H9 (cell line): ENCODE data around the gene CD72. TPM values are rescaled to one million over a fixed set of nuclear protein-coding genes. Genes with fewer than 3 reads are reported as not detected.
"Not testable (repeated sequence)": the region's sequence is repeated elsewhere in the genome, so short reads cannot be mapped to it uniquely, and the experiment has no call there.

Experiments used
- DNase-seq: peaks from one replicate; pipeline ENCODE4 v3.0.0-alpha.2; 2017
- H2AFZ ChIP-seq: one replicate; pipeline ENCODE4 v1.6.1; 2013; ENCODE audit warnings: mild to moderate bottlenecking, low read length, control low read depth, moderate library complexity
- H2AK5ac ChIP-seq: 2 replicates; pipeline ENCODE4 v1.6.1; 2013; ENCODE audit warnings: low read length, control low read depth, mixed read lengths; ENCODE audit not compliant: insufficient read length
- H2BK120ac ChIP-seq: one replicate; pipeline ENCODE4 v1.6.1; 2013; ENCODE audit warnings: low read depth, mild to moderate bottlenecking, low read length, control low read depth, inconsistent platforms; ENCODE audit not compliant: poor library complexity, severe bottlenecking
- H2BK12ac ChIP-seq: 2 replicates; pipeline ENCODE4 v1.6.1; 2013; ENCODE audit warnings: low read length, control low read depth, mixed read lengths, low read depth; ENCODE audit not compliant: insufficient read length
- H2BK15ac ChIP-seq: 2 replicates; pipeline ENCODE4 v1.6.1; 2013; ENCODE audit warnings: low read depth, low read length, control low read depth
- H2BK20ac ChIP-seq: one replicate; pipeline ENCODE4 v1.6.1; 2013; ENCODE audit warnings: low read depth, mild to moderate bottlenecking, low read length, control low read depth, inconsistent platforms; ENCODE audit not compliant: poor library complexity, severe bottlenecking
- H2BK5ac ChIP-seq: 2 replicates; pipeline ENCODE4 v1.6.1; 2013; ENCODE audit warnings: low read length, control low read depth, mixed read lengths; ENCODE audit not compliant: insufficient read length
- H3K14ac ChIP-seq: 2 replicates; pipeline ENCODE4 v1.6.1; 2013; ENCODE audit warnings: low read length, control low read depth; ENCODE audit not compliant: insufficient read depth
- H3K18ac ChIP-seq: 2 replicates; pipeline ENCODE4 v1.6.1; 2013; ENCODE audit warnings: low read depth, mild to moderate bottlenecking, mixed read lengths, low read length, control low read depth; ENCODE audit not compliant: insufficient read length
- H3K23ac ChIP-seq: 2 replicates; pipeline ENCODE4 v1.6.1; 2013; ENCODE audit warnings: low read length, control low read depth, mixed read lengths, low read depth; ENCODE audit not compliant: insufficient read length
- H3K23me2 ChIP-seq: 2 replicates; pipeline ENCODE4 v1.6.1; 2013; ENCODE audit warnings: low read depth, mild to moderate bottlenecking, mixed read lengths, low read length, control low read depth; ENCODE audit not compliant: insufficient read length, poor library complexity, severe bottlenecking
- H3K27ac ChIP-seq: 2 replicates; pipeline ENCODE4 v1.5.1; 2013; ENCODE audit warnings: low read length, control low read depth, mixed read lengths, low read depth; ENCODE audit not compliant: insufficient read length
- H3K27me3 ChIP-seq: 2 replicates; pipeline ENCODE4 v1.6.1; 2013; ENCODE audit warnings: low read length, control low read depth, inconsistent platforms; ENCODE audit not compliant: insufficient read depth
- H3K4ac ChIP-seq: 2 replicates; pipeline ENCODE4 v1.6.1; 2013; ENCODE audit warnings: low read depth, mild to moderate bottlenecking, control low read depth, inconsistent platforms, low read length, moderate library complexity
- H3K4me1 ChIP-seq: 2 replicates; pipeline ENCODE4 v1.6.1; 2013; ENCODE audit warnings: low read length, control low read depth, inconsistent platforms; ENCODE audit not compliant: insufficient read depth
- H3K4me2 ChIP-seq: 2 replicates; pipeline ENCODE4 v1.6.1; 2013; ENCODE audit warnings: low read length, control low read depth, mixed read lengths; ENCODE audit not compliant: insufficient read length, insufficient read depth
- H3K56ac ChIP-seq: 2 replicates; pipeline ENCODE4 v1.6.1; 2013; ENCODE audit warnings: low read depth, mild to moderate bottlenecking, mixed read lengths, low read length, control low read depth; ENCODE audit not compliant: insufficient read length
- H3K79me1 ChIP-seq: 2 replicates; pipeline ENCODE4 v1.6.1; 2013; ENCODE audit warnings: low read depth, mild to moderate bottlenecking, moderate library complexity, low read length, control low read depth, inconsistent platforms; ENCODE audit not compliant: insufficient read depth, poor library complexity, severe bottlenecking
- H3K79me2 ChIP-seq: 2 replicates; pipeline ENCODE4 v1.6.1; 2013; ENCODE audit warnings: low read length, control low read depth, inconsistent platforms; ENCODE audit not compliant: insufficient read depth
- H3K9ac ChIP-seq: 2 replicates; pipeline ENCODE4 v1.6.1; 2013; ENCODE audit warnings: low read length, control low read depth, mixed read lengths; ENCODE audit not compliant: insufficient read length; ENCODE audit errors: extremely low read depth
- H3K9me3 ChIP-seq: one replicate; pipeline ENCODE4 v1.6.1; 2013; ENCODE audit warnings: low read depth, low read length, inconsistent platforms; ENCODE audit not compliant: control insufficient read depth
- H3T11ph ChIP-seq: one replicate; pipeline ENCODE4 v1.6.1; 2013; ENCODE audit warnings: mild to moderate bottlenecking, low read length, control low read depth, inconsistent platforms
- H4K20me1 ChIP-seq: one replicate; pipeline ENCODE4 v1.6.1; 2013; ENCODE audit not compliant: control insufficient read depth, insufficient read length, insufficient read depth
- H4K5ac ChIP-seq: 2 replicates; pipeline ENCODE4 v1.6.1; 2013; ENCODE audit warnings: low read depth, mild to moderate bottlenecking, mixed read lengths, low read length, control low read depth; ENCODE audit not compliant: insufficient read length
- H4K8ac ChIP-seq: replicated peaks from 2 replicates; pipeline ENCODE4 v1.6.1; 2013; ENCODE audit warnings: low read length, control low read depth, mixed read lengths, low read depth; ENCODE audit not compliant: insufficient read length
- H4K91ac ChIP-seq: 2 replicates; pipeline ENCODE4 v1.6.1; 2013; ENCODE audit warnings: low read depth, mild to moderate bottlenecking, moderate library complexity, mixed read lengths, low read length, control low read depth; ENCODE audit not compliant: insufficient read length
- H3K27ac Mint-ChIP-seq, 3 experiments: 2 replicates in 2 of 3; 3 replicates in 1 of 3; pipeline ENCODE4 v1.8.0; 2020 to 2021; ENCODE audit warnings: mixed read lengths in 3 of 3, mild to moderate bottlenecking in 1 of 3, moderate library complexity in 1 of 3
- H3K27me3 Mint-ChIP-seq: 2 replicates; pipeline ENCODE4 v1.8.0; 2021; ENCODE audit warnings: low read depth, mild to moderate bottlenecking, moderate library complexity, mixed read lengths
- H3K36me3 Mint-ChIP-seq, 3 experiments: 2 replicates in 2 of 3; 3 replicates in 1 of 3; pipeline ENCODE4 v1.8.0; 2020 to 2021; ENCODE audit warnings: low read depth in 3 of 3, mixed read lengths in 3 of 3; ENCODE audit not compliant: insufficient read depth in 1 of 3
- H3K4me1 Mint-ChIP-seq, 2 experiments: 2 replicates each; pipeline ENCODE4 v1.8.0; 2020; ENCODE audit warnings: mixed read lengths in 2 of 2
- H3K4me3 Mint-ChIP-seq, 2 experiments: 2 replicates in 1 of 2; 3 replicates in 1 of 2; pipeline ENCODE4 v1.8.0; 2020 to 2021; ENCODE audit warnings: mild to moderate bottlenecking in 2 of 2, mixed read lengths in 2 of 2, moderate library complexity in 1 of 2
- H3K9me3 Mint-ChIP-seq, 2 experiments: 2 replicates in 1 of 2; 3 replicates in 1 of 2; pipeline ENCODE4 v1.8.0; 2020; ENCODE audit warnings: mild to moderate bottlenecking in 2 of 2, mixed read lengths in 2 of 2, moderate library complexity in 1 of 2
- CTCF ChIP-seq: fragments of 200-600 bp; sonication (generic); conservative IDR thresholded peaks from 3 replicates; pipeline ENCODE4 v1.8.0; 2021; ENCODE audit warnings: antibody characterized with exemption, mild to moderate bottlenecking
- WGBS: extraction: QIAGEN DNeasy Blood & Tissue Kit; methylation state at CpG from one replicate; pipeline ENCODE4 v1.1.7; 2013; ENCODE audit warnings: missing lambda C conversion rate, low lambda C conversion rate, mixed read lengths; ENCODE audit not compliant: insufficient read length; ENCODE audit errors: extremely low coverage; 5-methylcytosine and 5-hydroxymethylcytosine counted together
- total RNA-seq: library from RNA; stranded (reverse); gene quantifications from 2 replicates; pipeline ENCODE4 v1.2.1, GENCODE V29; 2021

CD72 gene
- total RNA-seq, 1 experiment from 2014 or later, result 3.9 TPM

- Histone ChIP-seq H3K4me1 (no peaks in the 10 kb centered on the region; the same call in 1 of the 2 replicates), H3K79me2 (no peaks in the 10 kb centered on the region), H3K4me2 (no peak overlapping the region), H3K18ac (no peak overlapping the region), H3K4ac (no peak overlapping the region), H3K14ac (no peak overlapping the region), H3K27me3 (no peaks in the 10 kb centered on the region), H3K9ac (no peak overlapping the region), H4K20me1 (no peaks in the 10 kb centered on the region), H2BK15ac (no peak overlapping the region), H4K8ac (no peak overlapping the region), H2BK5ac (no peak overlapping the region), H3K27ac (no peak overlapping the region), H3K79me1 (no peaks in the 10 kb centered on the region), H2BK12ac (no peak overlapping the region), H4K5ac (no peak overlapping the region), H3K9me3 (no peaks in the 10 kb centered on the region), H2BK20ac (no peak overlapping the region), H4K91ac (no peak overlapping the region), H2AK5ac (no peak overlapping the region), H2BK120ac (no peak overlapping the region), H3T11ph (no peak overlapping the region), H3K23ac (no peak overlapping the region), H3K56ac (no peak overlapping the region), H2AFZ (no peak overlapping the region), H3K23me2 (no peaks in the 10 kb centered on the region)
- H3K9me3 Mint-ChIP-seq, result peaks cover 19 to 20% of the 10 kb centered on the region in 2 experiments
- no peak overlapping the region for H3K27ac Mint-ChIP-seq
- H3K36me3 Mint-ChIP-seq, result peaks cover 7 to 12% (median 8%) of the 10 kb centered on the region in 3 experiments
- no peak overlapping the region for H3K4me3 Mint-ChIP-seq
- no peaks in the 10 kb centered on the region for H3K4me1 Mint-ChIP-seq
- no peaks in the 10 kb centered on the region; the same call in 1 of the 2 replicates for H3K27me3 Mint-ChIP-seq
- TF ChIP-seq CTCF, result no peak
- no peak for DNase-seq
Measured at GRCh38 chr9:35593581-35593980, 24.6 kb downstream of the CD72 start.

GRCh38 chr9:35588506-35588905, 29.7 kb downstream of the CD72 start:
- not testable (repeated sequence) for H3K23me2 ChIP-seq, H4K20me1 ChIP-seq, H3K14ac ChIP-seq, H3K9me3 ChIP-seq, H4K8ac ChIP-seq, H3K79me2 ChIP-seq, H3K4ac ChIP-seq, H2BK120ac ChIP-seq, H3K27me3 Mint-ChIP-seq, H3K23ac ChIP-seq, H3K4me3 Mint-ChIP-seq, H3K4me2 ChIP-seq, H2AK5ac ChIP-seq, H2BK20ac ChIP-seq, H4K91ac ChIP-seq, H3K18ac ChIP-seq, H2AFZ ChIP-seq, DNase-seq, H3K36me3 Mint-ChIP-seq, H2BK12ac ChIP-seq, H3K27ac Mint-ChIP-seq, H3K27me3 ChIP-seq, H2BK15ac ChIP-seq, H2BK5ac ChIP-seq, H3K79me1 ChIP-seq, H3K27ac ChIP-seq, H3K9ac ChIP-seq, H3T11ph ChIP-seq, H4K5ac ChIP-seq, H3K4me1 ChIP-seq, H3K56ac ChIP-seq
- Mint-ChIP-seq H3K9me3 (peaks cover 13 to 14% of the 10 kb centered on the region in 2 experiments), H3K4me1 (peaks cover 10 to 23% of the 10 kb centered on the region in 2 experiments)
- WGBS, result no CpG with 5 or more reads among the region's 5 CpGs
